ENCODE measurements around the gene BMPR1B. TPM values are rescaled to one million over a fixed set of nuclear protein-coding genes. Genes with fewer than 3 reads are reported as not detected.

BMPR1B gene
- total and polyA plus RNA-seq, 2 of the 8 experiments (the other 6 are each of a cell fraction or from before 2014, with no cell fraction given), result 0.14 to 1.1 TPM

GRCh38 chr4:95193391-95194224 is 435.9 kb downstream of the BMPR1B start:
- Histone ChIP-seq H4K8ac (ENCODE audit: extremely low read depth, insufficient read depth, low read length) (no peak overlapping the region), H2BK12ac (ENCODE audit: low read depth, low read length) (no peak overlapping the region), H4K91ac (replicated peaks; ENCODE audit: insufficient read length, low read length) (no peak overlapping the region), H3K27ac (ENCODE audit: low read depth, low read length) (no peak overlapping the region), H3K9me3 (ENCODE audit: insufficient read depth in 2 of 2, low read depth in 1 of 2, low read length in 1 of 2) (no peaks in the 10 kb centered on the region), H3K4ac (replicated peaks; ENCODE audit: insufficient read length, low read depth, low read length) (no peak overlapping the region), H3K79me2 (ENCODE audit: control insufficient read depth in 1 of 2, insufficient read depth in 2 of 2, low read length in 2 of 2) (no peaks in the 10 kb centered on the region), H3K4me3 (ENCODE audit: extremely low read depth in 1 of 4, insufficient read depth in 2 of 4, low read depth in 3 of 4, low read length in 4 of 4) (no peak overlapping the region), H4K20me1 (replicated peaks in 1 of 2; ENCODE audit: control insufficient read depth in 1 of 2, insufficient read depth in 2 of 2, low read length in 2 of 2) (no peaks in the 10 kb centered on the region), H2BK15ac (ENCODE audit: low read length) (no peak overlapping the region), H3K36me3 (ENCODE audit: control insufficient read depth in 2 of 4, insufficient read depth in 4 of 4, low read length in 3 of 4) (no peaks in the 10 kb centered on the region), H4K5ac (ENCODE audit: insufficient read length, low read depth, low read length) (no peak overlapping the region), H2BK120ac (replicated peaks; ENCODE audit: low read depth, low read length) (no peak overlapping the region), H3K23ac (ENCODE audit: insufficient read length) (no peak overlapping the region), H2BK20ac (ENCODE audit: low read length) (no peak overlapping the region), H3K56ac (replicated peaks; ENCODE audit: insufficient read length, low read depth, low read length) (no peak overlapping the region), H3K14ac (ENCODE audit: insufficient read length) (no peak overlapping the region), H2AK5ac (ENCODE audit: low read depth, low read length) (no peak overlapping the region), H2BK5ac (ENCODE audit: low read depth, low read length) (no peak overlapping the region), H3K23me2 (ENCODE audit: low read depth, low read length) (no peaks in the 10 kb centered on the region; the same call in 1 of the 2 replicates), H3K4me2 (ENCODE audit: insufficient read depth in 1 of 2, low read depth in 2 of 2, low read length in 2 of 2) (no peak overlapping the region), H3K18ac (ENCODE audit: extremely low read depth, low read length) (no peak overlapping the region), H3K9ac (replicated peaks in 1 of 4; ENCODE audit: extremely low read depth in 1 of 4, low read depth in 3 of 4, low read length in 3 of 4) (no peak overlapping the region), H3K27me3 (replicated peaks in 1 of 4; ENCODE audit: control insufficient read depth in 3 of 4, extremely low read depth in 1 of 4, insufficient read depth in 3 of 4, low read length in 3 of 4) (no peaks in the 10 kb centered on the region), H3K79me1 (ENCODE audit: low read depth, low read length) (no peaks in the 10 kb centered on the region), H2AFZ (ENCODE audit: low read length) (no peak overlapping the region), H3K4me1 (replicated peaks in 1 of 4; ENCODE audit: control insufficient read depth in 3 of 4, insufficient read depth in 4 of 4, low read length in 3 of 4) (no peaks in the 10 kb centered on the region)
- FAIRE-seq (no peak), DNase-seq (ENCODE audit: low read depth in 1 of 2, low spot score in 2 of 2) (no peak)
- CTCF ChIA-PET (ENCODE audit: partially characterized antibody), result interaction anchor here (1.5 to 1.6 kb wide), 2 partner anchors 9 to 11 kb away, joined by 3 to 5 read pairs; no protein-coding TSS in a partner anchor
- POLR2A ChIA-PET (ENCODE audit: partially characterized antibody), result no interaction called here
- WGBS, 2 experiments (ENCODE audit: extremely low coverage in 1 of 2, insufficient coverage in 1 of 2, insufficient read length in 1 of 2, insufficient replicate concordance in 2 of 2, low coverage in 1 of 2, low lambda C conversion rate in 2 of 2, missing lambda C conversion rate in 1 of 2), result 89% methylated on average over 22 of the region's 22 CpGs; no CpG with 5 or more reads in 1 of the 2 experiments
- TF ChIP-seq CHD2 (IDR thresholded peaks at IDR 0.05; ENCODE audit: low read length) (no peak), CTBP2 (IDR thresholded peaks at IDR 0.05; ENCODE audit: borderline replicate concordance, insufficient read depth, insufficient read length, low read length) (no peak), E2F6 (IDR thresholded peaks at IDR 0.05) (no peak), FOSL1 (IDR thresholded peaks at IDR 0.05; ENCODE audit: insufficient read depth, low read depth, low read length) (no peak), TBP (IDR thresholded peaks at IDR 0.05; ENCODE audit: low read depth, low read length) (no peak), YY1 (IDR thresholded peaks at IDR 0.05; ENCODE audit: low read depth, low read length) (no peak), POU5F1 (IDR thresholded peaks at IDR 0.05; ENCODE audit: low read depth, low read length) (no peak), ZNF274 (IDR thresholded peaks at IDR 0.05; ENCODE audit: borderline replicate concordance, extremely low read depth, low read length) (no peak), USF2 (IDR thresholded peaks at IDR 0.05; ENCODE audit: low read length) (no peak), MAFK (IDR thresholded peaks at IDR 0.05; ENCODE audit: low read depth, low read length) (no peak), TAF1 (IDR thresholded peaks at IDR 0.05; ENCODE audit: low read depth, low read length) (no peak)

Measured in H1 (cell line).